GM19043 (cell line): ENCODE results near the gene MAP1LC3B.

ENCODE experiments used
- ATAC-seq: cut with Tn5 transposase; IDR thresholded peaks from one replicate; pipeline ENCODE4 v1.9.1; 2021; ENCODE audit warnings: low read depth; ENCODE audit not compliant: unreplicated experiment

Gene MAP1LC3B

DNA sequence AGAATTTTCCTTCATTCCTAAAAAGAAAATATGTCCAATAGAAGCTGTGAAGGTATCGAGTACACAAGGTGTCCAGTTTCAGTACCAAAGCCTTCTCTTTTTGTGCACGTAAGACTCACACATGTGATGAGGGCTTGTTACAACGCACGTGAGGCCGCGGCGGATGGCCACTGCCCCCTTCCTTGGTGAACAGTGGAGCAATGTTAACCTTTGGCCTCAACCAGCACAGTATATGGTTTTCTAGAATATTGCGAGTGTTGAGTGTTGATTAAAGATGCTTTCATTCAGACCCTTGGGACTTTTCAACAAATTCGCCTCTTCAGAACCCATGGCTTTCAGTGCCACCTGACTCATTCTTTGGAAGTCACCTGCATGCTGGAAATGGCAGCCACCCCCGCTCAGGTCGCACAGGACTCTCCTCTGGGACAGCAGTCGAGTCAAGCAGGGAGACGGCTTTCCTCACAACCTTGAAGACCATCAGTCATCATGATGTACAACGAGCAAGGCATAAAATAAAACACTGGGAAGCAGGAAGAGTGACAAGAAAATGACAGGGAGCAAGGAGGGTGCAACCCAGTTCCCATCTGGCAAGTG, 14.5 kb downstream of the MAP1LC3B start:
- no peak for ATAC-seq

GRCh38 chr16:87407511-87408112, 15.5 kb downstream of the MAP1LC3B start:
- no peak for ATAC-seq

DNA sequence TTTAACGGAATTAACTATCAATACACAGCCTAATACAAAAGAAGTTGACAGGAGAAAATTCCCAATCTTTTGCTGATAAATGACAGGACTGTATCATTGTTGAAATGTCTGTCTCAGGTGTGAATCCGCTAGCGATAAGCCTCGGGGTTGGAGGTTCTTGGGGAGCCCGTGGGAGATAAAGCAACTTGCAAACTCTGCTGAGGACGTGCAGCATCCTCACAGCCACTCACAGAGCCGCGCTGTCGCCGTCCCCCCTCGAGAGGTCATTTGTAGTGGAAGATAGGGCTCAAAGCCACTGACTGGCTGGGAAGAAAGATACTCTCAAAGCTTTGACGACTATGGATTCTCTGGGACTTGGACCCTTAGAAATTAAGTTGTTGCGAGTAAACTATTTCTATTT, 17.0 kb downstream of the MAP1LC3B start:
- no peak for ATAC-seq

DNA sequence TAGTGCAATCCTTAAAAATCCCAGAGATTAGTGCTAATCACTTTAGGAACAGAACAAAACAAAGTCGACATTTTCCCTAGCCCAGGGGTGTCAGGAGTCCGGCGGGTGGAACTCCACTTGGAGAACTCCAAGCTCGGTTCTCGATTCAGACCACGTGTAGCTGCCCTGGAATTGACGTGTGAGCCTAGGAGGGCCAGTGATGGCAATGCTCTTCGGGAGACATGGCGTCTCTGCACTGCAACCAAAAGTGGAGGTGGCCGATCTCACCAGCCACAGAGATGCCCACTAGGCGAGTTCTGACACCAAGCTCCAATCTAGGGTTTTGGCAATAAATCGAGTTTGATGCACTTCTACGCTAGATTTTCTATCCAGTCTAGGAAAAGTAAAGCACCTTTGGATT, 17.6 kb downstream of the MAP1LC3B start:
- ATAC-seq, result no peak

DNA sequence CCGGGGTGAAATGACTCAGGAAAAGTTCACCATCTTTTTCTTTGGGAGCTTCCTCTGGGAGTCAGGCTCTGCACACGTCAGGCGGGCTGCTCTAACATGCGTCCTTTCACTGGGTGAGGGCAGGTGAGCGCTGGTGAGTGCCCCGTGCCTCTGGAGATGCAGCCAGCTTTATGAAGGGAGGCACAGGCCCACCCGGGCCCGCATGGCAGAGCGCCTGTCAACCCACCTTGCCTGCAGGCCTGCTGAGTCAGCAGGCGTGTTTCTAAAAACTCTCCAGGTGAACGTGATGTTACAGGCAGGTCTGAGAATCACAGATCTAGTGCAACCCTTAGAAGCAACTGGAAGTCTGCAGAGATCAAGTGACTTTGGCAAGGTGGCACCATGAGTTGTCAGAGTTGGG, 18.4 kb downstream of the MAP1LC3B start:
- no peak for ATAC-seq

- no peak for ATAC-seq
These were observed 18.8 kb downstream of the MAP1LC3B start for GRCh38 chr16:87410968-87411367.

DNA sequence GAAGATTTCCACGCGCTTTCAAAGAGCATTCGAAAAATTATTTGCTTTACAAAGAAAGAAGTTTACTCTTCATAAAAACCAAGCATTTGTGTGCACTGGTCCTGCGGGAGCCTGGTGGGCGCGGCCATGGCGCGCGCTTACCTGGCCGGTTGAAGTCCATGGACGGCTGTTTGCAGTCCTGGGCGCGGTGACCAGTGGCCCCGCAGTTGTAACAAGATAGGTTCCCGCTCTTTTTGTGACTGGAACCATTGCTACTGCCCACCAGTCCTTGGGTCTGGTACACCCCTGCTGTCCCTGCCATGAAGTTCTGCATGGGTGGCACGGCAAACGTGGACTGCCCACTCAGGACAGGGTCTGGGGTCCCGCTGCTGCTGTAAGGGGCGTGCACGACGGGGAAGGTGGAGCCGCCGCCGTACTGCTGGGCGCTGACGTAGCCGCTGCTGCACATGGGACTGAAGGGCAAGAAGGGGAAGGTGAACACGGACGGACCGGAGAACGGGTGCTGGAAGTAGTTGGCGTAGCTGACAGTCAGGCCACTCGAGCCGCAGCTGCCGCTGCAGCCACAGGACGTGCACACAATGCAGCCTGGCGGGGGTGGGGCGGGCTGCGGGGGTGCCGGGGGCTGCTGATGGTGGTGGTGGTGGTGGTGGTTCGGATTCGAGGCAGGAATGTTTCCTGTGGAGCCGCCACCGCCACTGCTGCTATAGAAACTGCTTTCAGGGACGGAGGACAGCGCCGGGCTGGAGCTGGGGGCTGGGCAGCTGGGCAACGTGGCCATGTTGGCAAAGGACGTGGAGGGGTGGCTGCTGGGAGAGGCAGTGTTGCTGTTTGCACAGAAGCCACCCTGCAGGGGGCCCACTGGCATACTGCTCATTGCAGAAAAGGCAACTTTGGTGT, 19.5 kb downstream of the MAP1LC3B start:
- ATAC-seq, result no peak

DNA sequence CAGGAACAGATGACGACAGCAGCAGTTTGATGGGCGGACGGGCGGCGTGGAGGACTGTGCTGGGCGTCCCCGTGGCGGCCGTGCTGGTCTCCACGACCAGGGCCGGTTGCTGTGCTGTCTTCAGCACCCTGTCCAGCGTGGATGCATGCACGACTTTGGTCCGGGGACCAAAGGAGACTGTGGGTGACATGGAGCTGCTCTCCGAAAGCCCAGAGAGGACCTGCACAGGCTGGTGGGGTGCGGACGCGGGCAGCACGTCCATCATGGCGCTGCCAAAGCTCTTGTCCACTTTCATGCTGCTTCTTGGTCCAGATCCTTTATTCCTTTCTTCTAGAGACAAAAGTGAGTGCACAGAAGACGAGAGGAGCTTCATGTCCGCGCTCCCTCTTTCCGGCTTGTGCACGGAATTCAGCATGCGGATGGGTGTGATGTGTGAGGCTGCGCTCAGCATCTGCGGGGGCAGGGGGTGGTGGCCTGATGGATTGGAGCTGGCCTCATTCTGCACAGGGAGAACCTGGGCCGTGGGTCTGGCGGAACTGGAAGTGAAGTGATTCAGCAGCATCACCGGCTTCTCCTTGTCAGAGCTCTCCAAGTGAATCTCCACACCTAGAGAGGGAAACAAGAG, 20.3 kb downstream of the MAP1LC3B start:
- no peak for ATAC-seq

DNA sequence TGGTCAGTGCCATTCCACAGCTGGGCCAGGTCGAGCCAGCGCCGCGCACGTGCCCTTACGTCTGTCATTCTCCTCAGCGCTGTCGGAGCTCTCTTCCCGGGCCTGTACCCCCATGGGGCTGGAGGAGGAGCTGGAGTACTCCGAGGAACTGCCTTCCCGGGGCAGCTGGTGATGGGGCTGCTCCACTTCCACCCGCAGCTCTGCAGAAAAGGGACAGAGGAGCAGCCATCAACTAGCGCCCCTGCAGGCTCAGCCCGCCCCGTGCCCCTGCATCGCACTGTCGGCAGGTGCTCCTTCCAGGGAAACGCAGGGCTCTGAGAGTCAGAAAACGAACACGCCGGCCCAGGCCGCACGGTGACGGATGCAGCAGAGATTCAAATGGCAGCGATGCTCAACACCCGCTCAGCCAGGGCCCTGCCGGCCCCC, 20.9 kb downstream of the MAP1LC3B start:
- no peak for ATAC-seq

DNA sequence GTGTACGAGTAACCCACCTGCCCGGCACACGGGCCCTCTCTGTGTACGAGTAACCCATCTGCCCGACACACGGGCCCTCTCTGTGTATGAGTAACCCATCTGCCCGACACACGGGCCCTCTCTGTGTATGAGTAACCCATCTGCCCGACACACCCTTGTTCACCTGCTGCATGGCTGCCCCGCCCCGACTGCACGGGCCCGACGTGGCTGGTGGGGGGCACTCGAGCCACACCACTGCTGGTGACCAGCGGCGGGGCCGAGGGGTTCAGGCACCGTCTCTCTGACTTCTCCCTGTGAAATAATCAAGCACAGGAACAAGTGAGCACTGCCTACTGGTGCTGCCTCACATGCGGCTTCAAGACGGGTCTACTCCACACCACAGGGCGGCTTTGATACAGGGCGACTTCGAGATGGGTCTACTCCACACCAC, 22.1 kb downstream of the MAP1LC3B start:
- no peak for ATAC-seq

DNA sequence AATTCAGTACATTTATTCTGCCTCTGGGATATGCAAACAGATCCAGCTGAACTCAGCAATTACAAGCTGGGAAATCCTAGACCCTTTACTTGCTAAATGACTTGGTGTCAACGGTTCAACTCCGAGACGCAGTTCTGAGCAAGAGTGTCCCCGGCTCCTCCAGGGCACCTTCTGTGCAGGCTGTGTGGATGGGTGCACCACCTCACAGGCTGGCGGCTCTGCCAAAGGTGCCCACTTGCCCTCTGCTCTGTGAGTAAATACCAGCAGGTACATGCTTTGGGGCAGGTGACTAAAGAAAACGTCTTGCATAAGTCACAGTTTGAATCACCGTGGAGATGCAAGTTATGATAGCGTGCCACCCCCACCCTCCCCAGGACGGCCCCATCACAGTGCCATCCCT, 23.3 kb downstream of the MAP1LC3B start:
- no peak for ATAC-seq

DNA sequence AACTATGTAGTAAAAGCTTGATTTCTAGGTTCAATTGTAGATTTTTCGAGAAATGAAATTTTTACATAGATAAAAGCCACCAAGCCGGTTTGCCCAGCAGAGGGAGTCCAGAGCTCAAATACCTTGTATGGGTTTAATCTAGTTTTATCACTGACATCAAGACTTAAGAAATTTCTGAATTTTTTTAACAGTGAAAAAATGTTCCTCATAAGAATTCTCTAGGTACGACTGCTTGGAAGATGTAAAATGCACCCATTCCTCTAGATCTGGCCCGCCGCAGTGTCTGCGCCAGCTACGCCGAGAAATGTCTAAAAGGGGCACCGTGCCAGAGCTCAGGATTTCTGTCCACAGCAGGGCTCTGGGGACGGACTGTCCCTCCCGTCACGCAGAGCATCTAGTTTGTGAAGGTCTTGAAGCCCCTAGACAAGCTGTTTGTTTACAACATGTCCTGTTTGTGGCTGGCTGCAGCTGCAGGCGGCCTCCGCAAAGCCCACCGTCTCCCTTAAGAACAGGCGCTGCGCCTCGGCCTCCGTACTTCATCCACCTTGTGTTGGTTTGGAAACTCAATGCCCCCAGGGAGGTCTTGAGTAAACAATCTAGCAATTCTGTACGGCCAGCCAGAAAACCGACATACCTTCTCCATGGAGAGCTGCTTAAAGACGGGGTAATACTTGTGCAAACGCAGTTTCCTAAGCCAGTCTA, 24.8 kb downstream of the MAP1LC3B start:
- no peak for ATAC-seq

- no peak for ATAC-seq
These were observed 25.4 kb downstream of the MAP1LC3B start for GRCh38 chr16:87417528-87417910.

GRCh38 chr16:87418216-87418615, 26.1 kb downstream of the MAP1LC3B start:
- no peak for ATAC-seq

GRCh38 chr16:87418644-87419043, 26.5 kb downstream of the MAP1LC3B start:
- no peak for ATAC-seq

- ATAC-seq, result no peak
These were observed 28.2 kb downstream of the MAP1LC3B start for GRCh38 chr16:87420026-87421002.

GRCh38 chr16:87421003-87421912, 29.1 kb downstream of the MAP1LC3B start:
- no peak for ATAC-seq

DNA sequence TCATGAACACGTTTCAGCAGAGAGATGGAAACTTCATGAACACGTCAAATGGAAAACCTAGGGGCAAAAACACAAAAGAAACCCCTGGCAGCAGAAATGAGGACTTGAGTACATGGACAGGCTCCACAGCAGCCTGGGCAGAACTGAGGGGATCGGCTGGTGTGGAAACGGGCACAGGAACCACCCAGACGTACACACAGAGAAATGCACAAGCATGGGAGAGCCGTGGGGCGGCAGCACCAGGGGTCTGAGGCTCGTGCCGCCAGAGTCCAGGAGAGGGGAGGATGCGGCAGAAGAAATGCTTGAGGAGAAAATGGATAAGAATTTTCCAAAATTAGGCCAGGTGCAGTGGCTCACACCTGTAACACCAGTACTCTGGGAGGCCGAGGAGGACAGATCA, 30.0 kb downstream of the MAP1LC3B start:
- no peak for ATAC-seq
